Mammary epithelial cell (primary cell): Measurements from ENCODE around the gene PRRC2B.

Source experiments
- EZH2 ChIP-seq: IDR thresholded peaks from 2 replicates; pipeline ENCODE4 v1.6.1; 2012; ENCODE audit warnings: low read length, inconsistent platforms, borderline replicate concordance
- TF ChIP-seq, protein P1 (sequence below), 2 donors: IDR thresholded peaks in 1 of 2; conservative IDR thresholded peaks in 1 of 2; 2 replicates each; pipeline ENCODE4 v1.5.1; 2011 to 2012; ENCODE audit warnings: inconsistent platforms in 2 of 2, low read length in 2 of 2, mild to moderate bottlenecking in 2 of 2, control low read depth in 1 of 2, low read depth in 1 of 2; ENCODE audit not compliant: insufficient read depth in 1 of 2; ENCODE audit errors: extremely low read depth in 1 of 2

DNA sequence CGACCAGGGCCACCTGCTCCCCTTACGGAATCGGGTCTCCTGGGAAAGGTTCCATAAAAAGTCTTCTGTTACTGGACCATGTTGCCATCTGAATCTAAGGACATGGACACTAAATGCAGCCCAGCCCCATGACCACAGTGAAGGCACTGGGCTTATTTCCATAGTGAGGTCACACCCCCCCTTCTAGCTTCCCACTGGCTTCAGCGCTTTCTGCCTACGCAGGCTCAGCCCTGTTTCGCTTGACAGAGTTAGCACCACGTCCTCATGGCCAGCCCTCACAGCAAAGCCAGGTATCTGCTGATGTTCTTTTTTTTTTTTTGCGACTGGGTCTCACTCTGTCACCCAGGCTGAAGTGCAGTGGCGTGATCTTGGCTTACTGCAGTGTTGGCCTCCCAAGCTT is 123.0 kb downstream of the PRRC2B start:
- TF ChIP-seq, protein P1, sequence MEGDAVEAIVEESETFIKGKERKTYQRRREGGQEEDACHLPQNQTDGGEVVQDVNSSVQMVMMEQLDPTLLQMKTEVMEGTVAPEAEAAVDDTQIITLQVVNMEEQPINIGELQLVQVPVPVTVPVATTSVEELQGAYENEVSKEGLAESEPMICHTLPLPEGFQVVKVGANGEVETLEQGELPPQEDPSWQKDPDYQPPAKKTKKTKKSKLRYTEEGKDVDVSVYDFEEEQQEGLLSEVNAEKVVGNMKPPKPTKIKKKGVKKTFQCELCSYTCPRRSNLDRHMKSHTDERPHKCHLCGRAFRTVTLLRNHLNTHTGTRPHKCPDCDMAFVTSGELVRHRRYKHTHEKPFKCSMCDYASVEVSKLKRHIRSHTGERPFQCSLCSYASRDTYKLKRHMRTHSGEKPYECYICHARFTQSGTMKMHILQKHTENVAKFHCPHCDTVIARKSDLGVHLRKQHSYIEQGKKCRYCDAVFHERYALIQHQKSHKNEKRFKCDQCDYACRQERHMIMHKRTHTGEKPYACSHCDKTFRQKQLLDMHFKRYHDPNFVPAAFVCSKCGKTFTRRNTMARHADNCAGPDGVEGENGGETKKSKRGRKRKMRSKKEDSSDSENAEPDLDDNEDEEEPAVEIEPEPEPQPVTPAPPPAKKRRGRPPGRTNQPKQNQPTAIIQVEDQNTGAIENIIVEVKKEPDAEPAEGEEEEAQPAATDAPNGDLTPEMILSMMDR (conservative IDR thresholded peaks at IDR 0.05 in 1 of 2, IDR thresholded peaks at IDR 0.05 in 1 of 2; ENCODE audit: extremely low read depth in 1 of 2, insufficient read depth in 1 of 2, low read depth in 1 of 2, low read length in 2 of 2): no peak
- TF ChIP-seq EZH2: no peak
